Measurements from ENCODE around the gene SLC49A3. TPM values are rescaled to one million over a fixed set of nuclear protein-coding genes. Genes with fewer than 3 reads are reported as not detected.

SLC49A3 gene
- total and polyA plus RNA-seq, 2 experiments from 2014 or later, result 1.3 to 3.7 TPM

GRCh38 chr4:633976-634598 is 54.9 kb downstream of the SLC49A3 start:
- ATAC-seq, result peak; percentile 51
- no peak overlapping the region for H3K4me3 ChIP-seq
- peaks cover 21% of the 10 kb centered on the region for H3K27me3 Mint-ChIP-seq (ENCODE audit: insufficient read depth, low read depth, poor library complexity)
- no peaks in the 10 kb centered on the region for H3K79me2 ChIP-seq (replicated peaks; ENCODE audit: insufficient read depth)
- no peaks in the 10 kb centered on the region for H4K20me1 ChIP-seq (replicated peaks; ENCODE audit: insufficient read depth)
- H3K4me1 Mint-ChIP-seq, result no peaks in the 10 kb centered on the region; the same call in 2 of the 3 replicates
- H3K27ac Mint-ChIP-seq, result no peak overlapping the region
- H3F3A ChIP-seq (replicated peaks; ENCODE audit: low read depth), result no peaks in the 10 kb centered on the region
- H3K9me2 ChIP-seq (ENCODE audit: insufficient read depth), result no peaks in the 10 kb centered on the region
- H3K36me3 ChIP-seq (ENCODE audit: insufficient read depth), result no peaks in the 10 kb centered on the region
- H3K27ac ChIP-seq (ENCODE audit: low read depth), result no peak overlapping the region
- no peak for DNase-seq (ENCODE audit: low spot score)
- H3K4me2 ChIP-seq, result no peak overlapping the region
- no peaks in the 10 kb centered on the region for H3K4me1 ChIP-seq (ENCODE audit: insufficient read depth)
- H3K4me3 Mint-ChIP-seq, result no peak overlapping the region
- no peaks in the 10 kb centered on the region for H3K27me3 ChIP-seq (ENCODE audit: insufficient read depth)
- peaks cover 8% of the 10 kb centered on the region; the same call in 1 of the 3 replicates for H3K36me3 Mint-ChIP-seq (ENCODE audit: low read depth)
- peaks cover 21% of the 10 kb centered on the region for H3K9me3 Mint-ChIP-seq
- H2AFZ ChIP-seq, result no peak overlapping the region
- TF ChIP-seq CTCF (conservative IDR thresholded peaks at IDR 0.05; ENCODE audit: low read depth in 2 of 2), result 0 out of 4 replicates have a peak, but pooled peaks of 1 of the 2 experiments have one; percentile 2
- no peak for TF ChIP-seq STAT1 (IDR thresholded peaks at IDR 0.05; ENCODE audit: unreplicated experiment)
- no peak for TF ChIP-seq EZH2phosphoT487 (IDR thresholded peaks at IDR 0.05; ENCODE audit: unreplicated experiment)
- no peak for TF ChIP-seq JUNB (IDR thresholded peaks at IDR 0.05; ENCODE audit: unreplicated experiment)
- no peak for TF ChIP-seq ZNF462 (CRISPR knock-in tag; IDR thresholded peaks at IDR 0.05)
